NAMALWA (cell line): ENCODE measurements around the gene FUOM.
A peak's percentile ranks its signal among the peaks of the same experiment; 100 is the strongest.
"Not testable (repeated sequence)": the region's sequence is repeated elsewhere in the genome, so short reads cannot be mapped to it uniquely, and the experiment has no call there.

Experiments used
- DNase-seq: peaks from one replicate; pipeline ENCODE4 v3.0.0-alpha.2; 2015; ENCODE audit warnings: low spot score

The FUOM gene

DNA sequence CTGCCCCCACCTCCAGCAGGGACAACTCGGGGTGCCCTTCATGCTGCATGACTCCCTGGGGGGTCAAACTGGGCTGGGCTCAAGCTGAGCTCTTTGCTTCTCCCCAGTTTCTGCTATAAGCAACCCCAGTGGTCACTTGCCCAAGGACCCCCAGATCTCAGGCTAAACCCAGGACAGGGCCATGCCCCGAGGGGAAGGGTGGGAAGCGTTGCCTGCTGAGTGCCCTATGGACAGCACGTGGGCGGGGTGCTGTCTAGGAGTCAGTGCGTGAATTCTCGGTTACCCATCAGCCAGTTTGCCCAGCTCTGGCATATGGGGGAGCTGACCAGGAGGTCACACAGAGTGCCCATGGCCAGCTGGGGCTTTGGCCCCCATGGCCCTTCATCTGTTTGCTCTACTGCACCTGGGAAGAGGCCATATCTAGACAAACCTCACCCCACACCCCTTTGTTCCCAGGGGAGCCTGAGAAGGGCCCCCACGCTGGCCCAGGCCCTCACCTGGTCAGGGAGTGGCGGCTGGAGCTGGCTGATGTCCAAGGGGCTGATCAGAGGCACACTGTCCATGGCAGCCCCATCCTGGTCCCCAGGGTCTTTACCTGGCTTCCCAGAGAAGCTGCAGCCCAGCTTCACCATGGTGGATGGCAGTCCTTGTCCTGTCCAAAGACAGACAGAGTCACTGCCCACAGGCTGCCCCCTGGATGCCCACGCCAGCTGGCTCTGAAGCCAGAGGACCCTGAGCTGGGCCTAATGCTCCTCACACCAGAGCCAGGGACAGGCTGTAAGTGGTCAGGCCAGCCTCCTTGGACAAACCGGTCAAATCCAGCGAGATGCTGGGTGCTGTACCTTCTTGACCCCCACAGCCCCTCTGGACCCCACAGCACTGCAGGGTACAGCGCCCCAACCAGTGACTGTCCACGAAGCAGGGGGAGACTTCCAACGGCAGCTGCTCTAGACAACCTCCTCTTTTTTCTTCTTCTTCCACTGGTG lies 29.2 kb downstream of the FUOM start:
- DNase-seq, result no peak

- DNase-seq, result no peak
Measured at GRCh38 chr10:133327651-133328357, 30.0 kb downstream of the FUOM start.

DNA sequence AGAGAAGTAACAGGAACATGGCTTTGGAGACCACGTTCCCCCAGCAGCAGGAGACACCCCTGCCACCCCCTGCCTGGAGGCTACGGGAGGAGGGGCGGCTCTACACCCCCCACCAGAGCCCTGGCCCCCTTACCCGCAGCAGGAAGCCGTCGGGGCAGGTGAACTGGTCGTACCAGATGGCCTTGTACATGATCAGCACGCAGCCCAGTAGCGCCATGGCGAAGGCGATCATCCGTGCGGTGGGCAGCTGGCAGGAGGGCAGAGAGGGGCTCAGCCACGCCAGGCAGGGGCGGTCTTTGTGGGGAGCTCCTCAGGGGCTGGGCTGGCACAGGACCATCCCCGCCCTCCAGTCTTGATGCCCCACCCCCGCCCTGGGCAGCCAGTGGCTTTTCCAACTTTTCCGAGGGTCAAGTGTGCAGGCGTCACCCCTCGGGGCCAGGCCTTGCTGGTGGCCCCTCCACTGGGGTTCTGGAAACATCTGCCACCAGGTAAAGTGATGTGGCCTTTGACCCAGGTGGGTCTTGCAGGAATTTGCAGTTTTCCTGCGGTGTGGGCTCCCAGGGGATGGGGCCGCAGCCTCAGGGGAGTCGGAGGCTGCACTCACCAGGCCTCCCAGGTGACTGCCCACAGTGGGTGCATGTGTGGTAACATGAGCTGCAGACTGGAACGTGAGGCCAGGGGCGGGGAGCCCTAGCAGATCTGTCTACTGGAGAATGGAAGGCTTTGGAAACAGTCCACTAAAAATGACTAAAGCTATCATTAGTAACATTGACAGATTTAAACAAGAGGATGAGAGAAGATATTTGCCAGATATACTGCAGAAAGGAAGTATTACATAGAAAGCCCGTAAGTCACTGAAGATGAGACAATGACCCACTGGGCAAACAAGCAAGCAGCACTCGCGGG lies 30.8 kb downstream of the FUOM start:
- no peak for DNase-seq

DNA sequence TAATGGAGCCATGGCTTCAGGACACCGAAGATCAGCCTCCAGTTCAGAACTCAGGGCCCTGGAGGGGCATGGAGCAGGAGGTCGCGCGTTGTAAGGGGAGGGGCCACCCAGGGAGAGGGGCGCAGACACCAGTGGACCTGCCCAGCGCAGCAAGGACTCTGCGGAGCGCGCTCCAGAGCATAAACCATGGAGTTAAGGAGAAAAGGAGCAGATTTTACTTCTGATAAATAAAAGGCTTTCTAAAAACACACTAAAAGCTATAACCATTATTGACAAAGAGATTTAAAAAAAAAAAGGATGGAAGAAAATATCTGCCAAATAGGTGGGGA lies 31.6 kb downstream of the FUOM start:
- DNase-seq, result no peak

- no peak for DNase-seq
Measured at GRCh38 chr10:133325440-133326222, 32.2 kb downstream of the FUOM start.

GRCh38 chr10:133324857-133325260 lies 33.0 kb downstream of the FUOM start:
- no peak for DNase-seq

DNA sequence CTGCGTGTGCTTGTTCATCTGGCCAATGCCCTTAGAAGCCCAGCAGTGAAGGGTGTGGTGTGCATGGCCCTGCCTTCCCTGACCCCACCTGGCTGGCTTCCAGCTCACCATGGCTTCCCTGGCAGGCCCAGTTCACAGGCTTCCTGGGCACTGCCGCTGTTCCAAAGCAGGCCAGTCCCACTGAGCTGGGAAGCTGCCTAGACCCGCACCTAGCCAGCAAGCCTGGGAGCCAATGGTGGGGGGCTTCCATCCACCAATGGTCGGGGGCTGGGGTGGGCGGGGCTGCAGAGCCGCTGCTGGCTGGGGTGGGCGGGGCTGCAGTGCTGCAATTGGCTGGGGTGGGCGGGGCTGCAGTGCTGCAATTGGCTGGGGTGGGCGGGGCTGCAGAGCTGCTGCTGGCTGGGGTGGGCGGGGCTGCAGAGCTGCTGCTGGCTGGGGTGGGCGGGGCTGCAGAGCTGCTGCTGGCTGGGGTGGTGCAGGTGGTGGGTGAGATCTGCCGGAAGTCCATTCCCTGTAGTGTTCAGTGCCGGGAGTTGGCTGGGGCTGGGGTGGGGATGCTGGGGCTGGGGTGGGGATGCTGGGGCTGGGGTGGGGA lies 33.5 kb downstream of the FUOM start:
- DNase-seq, result peak; percentile 73

GRCh38 chr10:133322064-133322709 lies 35.6 kb downstream of the FUOM start:
- DNase-seq, result not testable (repeated sequence)

DNA sequence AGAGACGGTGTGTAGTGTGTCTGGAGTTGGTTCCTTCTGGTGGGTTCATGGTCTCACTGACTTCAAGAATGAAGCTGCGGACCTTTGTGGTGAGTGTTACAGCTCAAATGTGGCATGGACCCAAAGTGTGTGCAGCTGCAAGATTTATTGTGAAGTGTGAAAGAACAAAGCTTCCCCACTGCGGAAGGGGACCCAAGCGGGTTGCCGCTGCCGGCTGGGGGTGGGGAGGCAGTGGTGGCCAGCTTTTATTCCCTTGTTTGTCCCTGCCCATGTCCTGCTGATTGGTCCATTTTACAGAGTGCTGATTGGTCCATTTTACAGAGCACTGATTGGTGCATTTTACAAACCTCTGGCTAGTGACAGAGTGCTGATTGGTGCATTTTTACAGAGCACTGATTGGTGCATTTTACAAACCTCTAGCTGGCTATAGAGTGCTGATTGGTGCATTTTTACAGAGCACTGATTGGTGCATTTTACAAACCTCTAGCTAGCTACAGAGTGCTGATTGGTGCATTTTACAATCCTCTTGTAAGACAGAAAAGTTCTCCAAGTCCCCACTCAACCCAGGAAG lies 36.9 kb downstream of the FUOM start:
- peak; percentile 63 for DNase-seq

GRCh38 chr10:133318494-133319127 lies 39.2 kb downstream of the FUOM start:
- DNase-seq, result no peak

GRCh38 chr10:133316732-133317131 lies 41.1 kb downstream of the FUOM start:
- DNase-seq, result no peak

- DNase-seq, result no peak
Measured at GRCh38 chr10:133316266-133316665, 41.6 kb downstream of the FUOM start.

DNA sequence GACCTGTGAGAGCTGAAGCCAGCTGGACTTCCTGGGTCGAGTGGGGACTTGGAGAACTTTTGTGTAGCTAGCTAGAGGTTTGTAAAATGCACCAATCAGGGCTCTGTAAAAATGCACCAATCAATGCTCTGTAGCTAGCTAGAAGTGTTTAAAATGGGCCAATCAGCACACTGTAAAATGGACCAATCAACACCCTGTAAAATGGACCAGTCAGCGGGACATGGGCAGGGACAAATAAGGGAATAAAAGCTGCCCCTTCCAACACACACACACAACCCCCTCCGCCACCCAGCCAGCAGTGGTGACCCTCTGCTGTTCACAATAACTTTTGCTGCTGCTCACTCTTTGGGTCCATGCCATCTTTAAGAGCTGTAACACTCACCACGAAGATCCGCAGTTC lies 42.0 kb downstream of the FUOM start:
- peak; percentile 54 for DNase-seq

- no peak for DNase-seq
Measured at GRCh38 chr10:133314911-133315310, 42.9 kb downstream of the FUOM start.

- DNase-seq, result no peak
Measured at GRCh38 chr10:133313192-133313591, 44.6 kb downstream of the FUOM start.

DNA sequence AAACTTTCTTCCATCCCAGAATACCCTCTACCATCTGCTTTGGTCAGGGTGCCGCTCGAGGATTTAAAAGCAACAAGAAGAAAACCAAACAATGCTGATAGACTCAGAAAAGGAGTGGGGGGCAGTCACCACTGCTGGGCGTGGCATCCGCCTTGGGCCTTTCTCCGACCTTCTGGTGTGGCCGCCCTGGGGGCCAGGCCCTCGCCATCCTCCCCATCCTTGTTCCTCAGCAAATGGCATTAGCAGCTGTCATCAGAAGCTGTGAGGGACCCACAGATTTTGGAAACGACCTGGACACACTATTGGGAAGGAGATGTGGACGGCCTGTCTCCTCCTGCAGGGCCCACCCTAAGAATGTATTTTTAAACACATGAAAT lies 45.1 kb downstream of the FUOM start:
- DNase-seq, result no peak

DNA sequence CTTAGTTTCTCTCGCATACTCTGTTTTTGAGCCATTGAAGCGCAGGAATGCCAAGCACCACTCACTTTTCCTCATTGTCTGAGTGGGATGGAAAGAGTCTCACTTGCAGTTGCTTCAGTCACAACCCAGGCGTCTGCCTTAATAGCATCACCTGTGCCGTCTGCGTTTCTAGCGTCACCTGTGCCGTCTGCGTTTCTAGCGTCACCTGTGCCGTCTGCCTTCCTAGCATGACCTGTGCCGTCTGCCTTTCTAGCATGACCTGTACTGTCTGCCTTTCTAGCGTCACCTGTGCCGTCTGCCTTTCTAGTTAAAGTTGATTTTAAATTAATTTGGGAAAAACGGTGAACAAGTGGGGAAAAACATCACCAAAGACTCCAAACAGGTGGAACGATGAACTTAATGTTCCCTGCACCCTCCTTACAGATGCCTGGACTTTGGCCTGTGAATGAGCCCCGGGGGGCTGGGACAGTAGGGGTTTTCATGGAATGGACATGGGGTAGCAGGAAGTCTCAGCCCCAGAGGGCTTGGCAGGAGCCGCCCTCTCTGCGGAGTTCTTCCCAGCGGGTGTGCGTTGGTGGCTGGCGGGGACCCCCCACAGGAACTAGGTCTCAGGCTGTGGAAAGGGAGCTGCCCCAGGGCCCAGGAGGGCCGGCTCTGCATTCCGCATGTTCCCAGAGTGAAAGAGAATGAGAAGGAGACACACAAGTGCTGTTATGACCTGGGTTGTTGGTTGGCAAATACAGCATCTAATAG lies 45.6 kb downstream of the FUOM start:
- DNase-seq, result no peak

DNA sequence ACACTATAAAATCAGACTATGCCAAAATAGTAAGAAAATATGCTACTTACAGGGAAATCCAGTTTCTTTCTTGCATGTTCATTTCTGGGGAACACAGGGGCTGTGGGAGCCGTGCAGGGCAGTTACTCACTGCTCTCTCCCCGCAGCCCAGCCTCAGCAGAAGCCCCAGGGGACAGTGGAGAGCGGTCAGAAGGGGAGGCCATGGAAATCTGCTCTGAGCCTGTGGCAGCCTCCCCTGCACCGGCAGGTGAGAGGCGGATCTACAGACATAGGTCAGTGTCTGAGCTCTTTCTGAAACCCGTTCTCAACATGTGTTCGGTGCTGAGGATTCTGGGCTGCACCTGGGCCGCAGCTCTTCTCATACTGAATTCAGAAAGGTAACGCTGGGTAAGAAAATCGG lies 46.2 kb downstream of the FUOM start:
- no peak for DNase-seq

DNA sequence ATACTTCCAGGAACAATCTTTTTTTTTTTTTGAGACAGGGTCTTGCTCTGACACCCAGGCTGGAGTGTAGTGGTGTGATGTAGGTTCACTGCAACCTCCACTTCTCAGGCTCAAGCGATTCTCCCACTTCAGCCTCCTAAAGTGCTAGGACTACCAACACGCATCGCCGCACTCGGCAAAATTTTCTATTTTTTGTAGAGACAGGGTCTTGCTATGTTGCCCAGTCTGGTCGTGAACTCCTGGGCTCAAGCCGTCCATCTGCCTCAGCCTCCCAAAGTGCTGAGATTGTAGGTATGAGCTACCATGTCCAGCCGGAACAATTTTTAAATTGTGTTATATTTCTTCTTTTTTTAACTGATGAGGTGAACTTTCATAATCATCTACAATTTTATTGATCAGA lies 47.0 kb downstream of the FUOM start:
- no peak for DNase-seq
